22Rv1 (cell line): ENCODE measurements around the gene CHMP4A.

Experiments
- H3K27ac ChIP-seq: fragments of 450-650 bp; 2 replicates; pipeline ENCODE4 v1.5.1; 2017
- CTCF ChIP-seq: fragments of 450-650 bp; IDR thresholded peaks from 2 replicates; pipeline ENCODE4 v1.5.1; 2017; ENCODE audit warnings: mild to moderate bottlenecking
- ZFX ChIP-seq: fragments of 450-650 bp; IDR thresholded peaks from 2 replicates; pipeline ENCODE4 v1.6.1; 2017; ENCODE audit warnings: antibody characterized with exemption, borderline replicate concordance

The CHMP4A gene

GRCh38 chr14:24212924-24213865 lies at the start of gene CHMP4A:
Gene CHMP4A, minus strand, starts transcription at chr14:24213488. Its CDS starts 49 bp downstream, at chr14:24213439.
- peak within 1 kb of the TSS; percentile 96 for H3K27ac ChIP-seq
- TF ChIP-seq CTCF (no peak), ZFX (no peak)

- TF ChIP-seq ZFX (no peak), CTCF (no peak)
- no peak overlapping the region for H3K27ac ChIP-seq
These were observed 48.7 kb upstream of the CHMP4A start for GRCh38 chr14:24261969-24262327.

- H3K27ac ChIP-seq: no peak overlapping the region
- TF ChIP-seq ZFX (no peak), CTCF (no peak)
These were observed 48.1 kb upstream of the CHMP4A start for GRCh38 chr14:24261256-24261968.

GRCh38 chr14:24260780-24261157 lies 47.5 kb upstream of the CHMP4A start:
- TF ChIP-seq ZFX (no peak), CTCF (no peak)
- H3K27ac ChIP-seq: no peak overlapping the region

GRCh38 chr14:24260026-24260779 lies 46.9 kb upstream of the CHMP4A start:
- no peak overlapping the region for H3K27ac ChIP-seq
- TF ChIP-seq CTCF (no peak), ZFX (no peak)

GRCh38 chr14:24259282-24260025 lies 46.2 kb upstream of the CHMP4A start:
- no peak for TF ChIP-seq ZFX
- no peak for TF ChIP-seq CTCF
- no peak overlapping the region for H3K27ac ChIP-seq
